GM21390 (cell line): ENCODE data around the gene CRYZL1.
A peak's percentile ranks its signal among the peaks of the same experiment; 100 is the strongest.

Experiments used
- ATAC-seq: cut with Tn5 transposase; IDR thresholded peaks from one replicate; pipeline ENCODE4 v1.9.1; 2021; ENCODE audit not compliant: unreplicated experiment

CRYZL1 gene

DNA sequence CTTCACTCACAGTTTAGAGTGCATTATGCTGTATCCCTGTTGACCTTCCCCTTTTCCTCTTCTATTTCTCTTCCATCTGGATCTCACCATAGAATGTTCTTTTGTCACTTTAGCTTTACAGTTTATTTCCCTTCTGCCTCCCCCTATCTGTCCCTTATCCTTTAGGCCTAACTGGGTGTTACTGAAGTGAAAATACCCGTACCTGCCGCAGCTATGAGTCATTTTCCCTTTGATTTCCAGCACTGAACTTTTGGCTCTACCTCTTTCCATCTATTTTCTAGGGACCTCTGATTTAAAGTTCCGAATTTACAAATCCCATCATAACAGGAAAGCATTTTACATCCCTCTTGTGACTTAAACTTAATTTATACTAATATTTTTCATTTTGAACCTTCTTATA is 20.5 kb upstream of the CRYZL1 start:
- no peak for ATAC-seq

DNA sequence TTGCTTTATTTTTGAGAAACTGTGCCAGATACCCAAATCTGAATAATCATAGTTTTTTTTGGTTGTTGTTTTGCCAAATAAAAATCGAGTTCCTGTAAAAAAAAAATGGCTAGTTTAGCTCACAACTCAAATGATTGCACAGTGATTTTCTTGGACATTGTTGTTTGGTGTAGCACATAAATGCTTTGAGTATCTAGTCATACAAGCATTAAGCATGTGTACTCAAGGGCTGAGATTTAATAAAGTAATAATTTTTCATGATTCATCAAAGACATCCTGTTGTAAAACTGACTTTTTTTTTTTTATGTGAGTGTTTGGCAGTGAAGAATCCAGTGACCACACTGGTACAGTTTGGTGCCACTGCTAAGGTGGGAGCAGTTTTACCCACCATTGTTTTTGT is 19.6 kb upstream of the CRYZL1 start:
- no peak for ATAC-seq

GRCh38 chr21:33660406-33660805 is 18.9 kb upstream of the CRYZL1 start:
- ATAC-seq: no peak

DNA sequence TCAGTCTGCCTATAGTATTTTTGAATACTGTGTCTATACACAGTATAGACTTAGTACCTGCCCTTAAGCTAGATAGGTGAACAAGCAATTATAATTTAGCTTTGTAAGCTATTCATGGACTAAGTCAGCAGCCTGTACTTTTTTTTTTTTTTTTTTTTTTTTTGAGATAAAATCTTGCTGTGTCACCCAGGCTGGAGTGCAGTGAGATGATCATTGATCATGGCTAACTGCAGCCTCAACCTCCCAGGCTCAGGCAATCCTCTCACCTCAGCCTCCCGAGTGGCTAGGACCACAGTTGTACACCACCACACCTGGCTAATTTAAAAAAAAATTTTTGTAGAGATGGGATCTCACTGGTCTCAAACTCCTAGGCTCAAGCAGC is 18.0 kb upstream of the CRYZL1 start:
- no peak for ATAC-seq

DNA sequence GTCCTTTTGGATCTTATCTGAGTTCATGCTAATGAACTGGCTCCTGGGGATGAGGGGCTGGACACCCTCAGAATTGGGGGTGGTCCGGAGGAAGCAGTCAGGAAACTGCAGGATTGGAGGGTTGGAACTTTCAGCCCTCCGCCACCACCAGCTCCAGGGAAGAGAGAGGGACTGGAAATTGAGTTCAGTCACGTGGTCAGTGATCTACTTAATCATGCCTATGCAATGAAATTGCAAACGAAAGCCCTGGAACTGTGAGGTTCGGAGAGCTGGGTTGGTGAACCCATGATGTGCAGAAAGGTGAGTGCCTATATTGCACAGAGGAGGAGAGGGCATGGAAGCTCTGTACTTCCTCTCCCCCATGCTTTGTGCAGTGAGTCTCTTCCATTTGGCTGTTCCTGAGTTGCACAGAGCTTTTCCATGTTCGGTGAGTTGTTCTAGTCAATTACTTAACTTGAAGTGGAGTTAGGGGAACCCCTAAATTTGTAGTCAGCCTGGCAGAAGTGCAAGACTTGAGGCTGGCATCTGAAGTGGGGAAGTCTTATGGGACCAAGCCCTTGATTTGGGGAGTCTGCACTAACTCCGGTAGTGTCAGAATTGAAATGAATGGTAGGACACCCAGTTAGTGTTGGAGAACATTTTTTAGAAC is 17.5 kb upstream of the CRYZL1 start:
- ATAC-seq: no peak

DNA sequence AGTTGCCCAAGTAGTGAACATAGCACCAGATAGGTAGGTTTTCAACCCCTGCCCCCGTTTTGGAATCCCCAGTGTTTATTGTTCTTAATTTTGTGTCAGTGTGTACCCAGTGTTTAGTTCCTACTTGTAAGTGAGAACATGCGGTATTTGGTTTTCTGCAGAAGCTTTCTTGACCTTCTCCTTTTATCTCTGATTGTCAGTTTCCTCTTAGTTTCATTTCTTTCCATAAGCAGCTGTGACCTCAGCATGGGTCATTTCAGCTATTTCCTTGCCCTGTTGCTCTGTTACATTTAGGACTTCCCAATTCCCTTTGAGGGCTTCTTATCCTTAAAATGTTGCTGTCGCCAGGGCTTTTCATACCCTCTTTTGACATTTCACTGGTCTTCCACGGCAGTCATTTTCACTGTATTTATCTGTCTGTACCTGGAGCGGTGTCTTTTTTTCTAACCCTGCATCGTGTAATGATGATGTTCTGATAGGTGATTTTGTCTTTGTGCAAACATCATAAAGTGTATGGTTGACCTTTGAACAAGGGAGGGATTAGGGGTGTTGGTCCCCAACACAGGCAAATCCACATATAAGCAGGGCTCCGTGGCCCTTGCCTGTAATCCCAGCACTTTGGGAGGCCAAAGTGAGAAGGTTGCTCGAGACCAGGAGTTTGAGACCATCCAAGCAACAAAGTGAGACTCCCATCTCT is 15.7 kb upstream of the CRYZL1 start:
- no peak for ATAC-seq

- no peak for ATAC-seq
Observed at GRCh38 chr21:33655588-33656221, 14.2 kb upstream of the CRYZL1 start.

DNA sequence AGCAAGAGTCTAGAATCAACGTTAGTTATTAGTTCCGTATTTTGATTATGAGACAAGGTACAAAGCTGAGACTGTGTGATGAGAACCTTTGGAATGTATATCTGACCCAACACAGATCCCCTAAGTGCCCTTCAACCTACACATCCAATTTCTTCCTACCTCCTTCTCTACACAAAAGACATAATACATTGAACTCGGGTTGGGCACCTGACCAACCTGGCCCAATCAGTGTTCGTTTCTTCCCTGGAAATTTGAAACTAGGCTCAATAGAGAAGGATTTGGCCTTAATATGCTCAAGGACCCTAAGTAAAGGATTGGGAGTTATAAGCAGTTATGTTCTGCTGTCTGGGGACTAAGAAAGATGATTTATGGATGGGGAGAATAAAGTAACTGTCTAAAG is 12.9 kb upstream of the CRYZL1 start:
- no peak for ATAC-seq

DNA sequence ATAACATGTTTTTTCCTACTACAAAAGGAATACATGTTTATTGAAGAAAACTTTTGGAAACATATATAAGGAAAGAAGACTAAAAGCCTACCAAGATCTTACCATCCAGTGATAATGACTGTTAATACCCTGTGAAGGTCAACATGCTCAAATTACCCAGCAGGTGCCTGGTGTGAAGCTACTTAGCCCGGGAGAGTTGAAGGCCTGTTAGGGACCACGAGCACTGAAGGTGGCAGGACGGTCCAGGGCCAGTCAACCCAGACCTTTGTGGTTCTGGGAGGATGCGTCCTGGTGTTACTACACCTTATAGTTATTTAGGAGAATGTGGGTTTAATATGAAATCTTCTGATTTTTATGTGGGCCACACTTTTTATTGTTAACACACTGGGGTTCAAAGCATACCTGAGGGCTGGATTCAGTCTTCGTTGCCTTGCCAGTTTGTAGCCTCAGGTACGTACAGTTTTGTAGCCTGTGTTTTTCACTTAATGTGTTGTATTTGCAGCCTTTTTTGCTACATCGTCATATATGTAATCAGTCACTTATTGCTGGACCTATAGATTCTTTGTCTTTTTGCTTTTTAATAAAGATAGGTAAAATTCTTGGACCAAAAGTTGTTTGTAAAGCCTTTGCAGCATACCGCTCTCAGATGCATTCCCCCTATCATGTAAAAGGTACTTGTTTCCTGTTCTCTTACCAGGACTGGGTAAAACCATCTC is 10.6 kb upstream of the CRYZL1 start:
- ATAC-seq: no peak

DNA sequence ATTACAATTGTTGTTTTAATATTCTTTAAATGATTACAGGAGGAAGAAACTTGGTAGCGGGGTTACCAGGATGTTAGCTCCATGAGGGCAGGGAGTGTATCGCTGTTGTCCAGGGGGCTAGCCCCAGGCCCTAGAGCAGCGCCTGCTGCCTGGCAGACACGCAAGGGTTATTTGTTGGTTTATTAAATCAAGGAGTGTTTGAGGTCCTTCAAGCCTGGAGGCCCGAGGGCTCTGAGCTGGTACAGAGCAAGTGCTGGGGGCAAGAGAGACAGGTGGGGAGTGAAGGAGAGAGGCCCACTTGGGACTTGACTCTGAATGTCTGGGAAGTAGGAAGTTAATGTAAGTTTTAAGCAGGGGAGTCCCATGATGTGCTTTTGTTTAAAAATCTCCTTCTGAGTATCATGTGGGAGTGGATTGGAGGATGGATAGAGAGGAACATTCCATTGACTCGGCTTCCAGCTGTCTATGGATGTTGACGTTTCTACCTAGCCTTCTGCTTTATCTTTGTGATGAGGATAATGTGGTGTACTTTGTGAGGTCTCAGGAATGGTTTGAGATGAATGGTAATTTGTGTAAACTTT is 9.5 kb upstream of the CRYZL1 start:
- no peak for ATAC-seq

DNA sequence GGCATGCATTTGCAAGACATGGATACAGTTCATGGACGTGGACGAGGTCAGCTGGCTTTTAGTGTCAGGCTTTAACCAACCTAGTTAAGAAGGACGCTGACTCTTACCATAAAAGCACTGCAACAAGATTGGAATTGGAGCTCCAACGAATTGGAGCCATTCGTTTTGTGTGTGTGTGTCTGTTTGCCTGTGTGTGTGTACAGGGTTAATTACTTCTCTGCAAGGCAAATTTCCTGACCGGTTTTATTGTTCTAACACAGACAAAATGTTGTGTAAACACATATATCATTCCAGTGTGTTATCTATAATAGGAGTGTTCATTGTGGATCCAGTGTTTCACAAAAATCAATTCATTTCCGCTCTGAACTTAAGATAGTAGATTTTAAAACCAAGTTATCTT is 8.7 kb upstream of the CRYZL1 start:
- no peak for ATAC-seq

DNA sequence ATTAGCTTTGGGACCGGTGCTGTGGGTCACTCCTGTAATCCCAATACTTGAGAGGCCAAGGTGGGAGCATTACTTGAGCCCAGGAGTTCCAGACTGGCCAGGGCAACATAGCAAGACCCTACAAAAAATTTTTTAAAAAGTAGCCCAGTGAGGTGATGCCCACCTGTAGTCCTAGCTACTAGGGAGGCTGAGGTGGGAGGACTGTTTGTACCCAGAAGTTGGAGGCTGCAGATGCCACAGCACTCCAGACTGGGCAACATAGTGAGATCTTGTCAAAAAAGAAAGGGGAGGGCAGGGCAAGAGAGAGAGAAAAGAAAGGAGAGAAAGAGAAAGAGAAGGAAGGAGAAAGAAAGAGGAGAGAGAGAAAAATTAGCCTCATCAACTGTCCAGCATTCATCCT is 7.0 kb upstream of the CRYZL1 start:
- ATAC-seq: no peak

DNA sequence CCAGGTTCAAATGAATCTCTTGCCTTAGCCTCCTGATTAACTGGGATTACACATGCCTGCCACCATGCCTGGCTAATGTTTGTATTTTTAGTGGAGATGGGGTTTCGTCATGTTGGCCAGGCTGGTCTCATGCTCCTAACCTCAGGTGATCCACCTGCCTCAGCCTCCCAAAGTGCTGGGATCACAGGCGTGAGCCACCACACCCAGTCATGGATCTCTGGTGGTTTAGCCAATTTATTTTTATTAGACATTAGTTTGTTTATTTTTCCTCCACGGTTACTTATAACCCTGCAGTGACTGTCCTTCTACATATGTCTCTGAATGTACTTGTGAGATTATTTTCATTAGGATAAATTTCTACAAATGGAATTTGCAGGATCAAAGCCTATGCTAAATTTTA is 6.0 kb upstream of the CRYZL1 start:
- ATAC-seq: no peak

- ATAC-seq: no peak
Observed at GRCh38 chr21:33645730-33646129, 4.2 kb upstream of the CRYZL1 start.

GRCh38 chr21:33644383-33645074 is 3.0 kb upstream of the CRYZL1 start:
- ATAC-seq: no peak

DNA sequence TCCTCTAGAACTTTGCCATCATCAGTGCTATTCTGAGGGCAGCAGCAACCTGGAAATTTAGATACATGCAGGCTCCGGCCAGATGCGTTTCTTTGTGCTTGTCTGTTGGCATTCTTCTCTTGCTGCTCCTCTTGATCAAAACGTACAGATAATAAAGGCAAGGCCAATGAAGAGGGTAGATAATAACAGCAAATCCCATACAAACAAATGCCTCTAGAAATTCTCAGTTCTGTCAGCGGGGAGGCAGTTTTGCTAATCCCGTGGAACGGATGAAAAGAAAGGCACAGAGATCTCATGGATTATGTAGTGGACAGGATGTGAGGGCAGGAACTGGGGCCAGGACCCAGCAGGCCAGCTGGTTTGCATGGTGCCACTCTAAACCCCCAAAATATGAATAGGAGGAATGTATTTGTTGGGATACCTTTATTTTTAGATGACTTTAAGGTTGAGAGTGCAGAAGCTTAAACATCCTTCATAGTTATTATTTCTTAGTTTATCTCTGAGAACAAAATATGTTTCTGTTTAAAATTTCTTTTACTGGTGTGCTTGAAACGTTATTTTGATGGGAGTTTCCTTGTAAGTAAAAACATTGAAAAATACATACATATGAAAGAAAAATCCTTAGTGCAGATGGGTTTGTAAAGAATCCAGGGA is 2.2 kb upstream of the CRYZL1 start:
- ATAC-seq: no peak

GRCh38 chr21:33642896-33643657 is 1.5 kb upstream of the CRYZL1 start:
- no peak for ATAC-seq

DNA sequence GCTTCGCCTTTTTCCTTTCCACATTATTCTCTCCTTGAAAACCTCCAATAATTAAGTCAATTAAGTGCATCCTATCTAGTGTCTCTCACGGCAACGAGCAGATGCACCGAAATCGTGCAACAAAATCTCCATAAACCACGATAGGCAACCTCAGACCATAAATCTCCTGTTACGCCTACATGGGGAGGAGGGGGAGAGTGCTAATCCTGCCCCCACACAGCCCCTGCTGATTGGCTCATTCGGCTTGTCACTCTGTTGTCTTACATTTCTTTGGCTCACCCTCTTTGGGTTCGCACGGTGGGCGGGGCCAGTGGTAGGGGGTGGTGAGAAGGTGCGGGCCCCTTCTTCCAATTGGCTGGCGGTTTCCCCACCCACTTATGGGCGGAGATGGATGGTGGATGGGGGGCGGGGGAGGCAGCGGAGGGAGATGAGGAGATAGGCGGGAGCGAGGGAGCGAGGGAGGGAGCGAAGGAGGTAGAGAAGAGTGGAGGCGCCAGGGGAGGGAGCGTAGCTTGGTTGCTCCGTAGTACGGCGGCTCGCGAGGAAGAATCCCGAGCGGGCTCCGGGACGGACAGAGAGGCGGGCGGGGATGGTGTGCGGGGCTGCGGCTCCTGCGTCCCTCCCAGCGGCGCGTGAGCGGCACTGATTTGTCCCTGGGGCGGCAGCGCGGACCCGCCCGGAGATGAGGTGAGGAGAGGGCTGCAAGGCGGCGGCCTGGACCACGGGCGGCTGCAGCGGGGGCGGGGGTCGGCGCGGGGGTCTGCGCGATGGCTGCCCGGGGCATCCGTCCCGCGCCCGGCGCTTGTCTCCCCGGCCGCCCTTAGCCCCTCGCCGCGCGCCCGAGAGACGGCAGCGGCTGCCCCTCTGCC is 720 bp upstream of the CRYZL1 start, which contains the start of gene ITSN1:
ITSN1 (plus strand) TSS at position 475 of the 869 bp plus-strand sequence. CDS start 76,328 bp downstream, outside the sequence.
- peak; percentile 80 for ATAC-seq
